Naive thymus-derived CD8-positive, alpha-beta T cell (primary cell): Measurements from ENCODE around the gene SACM1L. TPM values are rescaled to one million over a fixed set of nuclear protein-coding genes. Genes with fewer than 3 reads are reported as not detected.

Source experiments
- ATAC-seq, 2 donors: fragments of 150-1000 bp; cut with Tn5 transposase in 1 of 2; sonication (Bioruptor Pico), chemical (Tn5 transposase) in 1 of 2; 1 replicate in 1 of 2; 2 replicates in 1 of 2; pipeline ENCODE4 v1.10.0; 2021; ENCODE audit warnings: mild to moderate bottlenecking in 2 of 2, moderate library complexity in 2 of 2
- POLR2A ChIA-PET: fragments of 350-600 bp; sonication (Branson Sonifier 250); formaldehyde crosslinking; loops from one replicate; lab custom pipeline; 2021; ENCODE audit warnings: antibody characterized with exemption; lab: Charles Lee
- DNase-seq, 10 donors: peaks; one replicate each; pipeline versions ENCODE4 v3.0.0 to v3.0.0-alpha.2; 2020 to 2022
- H3K27ac Mint-ChIP-seq, 10 donors: one replicate each; pipeline ENCODE4 v1.8.0; 2020 to 2022; ENCODE audit warnings: mild to moderate bottlenecking in 10 of 10, mixed read lengths in 10 of 10, moderate library complexity in 4 of 10, inconsistent platforms in 1 of 10
- H3K27me3 Mint-ChIP-seq, 5 donors: one replicate each; pipeline ENCODE4 v1.8.0; 2021 to 2022; ENCODE audit warnings: mixed read lengths in 5 of 5
- H3K36me3 Mint-ChIP-seq, 3 donors: one replicate each; pipeline ENCODE4 v1.8.0; 2020 to 2022; ENCODE audit warnings: mixed read lengths in 3 of 3, mild to moderate bottlenecking in 2 of 3, inconsistent platforms in 1 of 3
- H3K4me1 Mint-ChIP-seq, 4 donors: one replicate each; pipeline ENCODE4 v1.8.0; 2021 to 2022; ENCODE audit warnings: mixed read lengths in 4 of 4
- H3K4me3 Mint-ChIP-seq, 10 donors: one replicate each; pipeline ENCODE4 v1.8.0; 2020 to 2022; ENCODE audit warnings: mild to moderate bottlenecking in 10 of 10, mixed read lengths in 10 of 10, moderate library complexity in 6 of 10, inconsistent platforms in 1 of 10
- H3K9me3 Mint-ChIP-seq, 9 donors: one replicate each; pipeline ENCODE4 v1.8.0; 2020 to 2022; ENCODE audit warnings: mixed read lengths in 9 of 9, mild to moderate bottlenecking in 3 of 9, inconsistent platforms in 1 of 9, moderate library complexity in 1 of 9
- polyA plus RNA-seq, 3 donors: library from polyadenylated mRNA; unstranded; fragments of 300-500 nt; fragmentation: Illumina TruSeq; gene quantifications; one replicate each; pipeline ENCODE4 v1.2.3, GENCODE V29; 2021
- total RNA-seq, 8 experiments: library from RNA in 2 of 8; stranded (reverse) in 2 of 8; gene quantifications; one replicate each; pipeline ENCODE4 v1.2.3 and lab custom pipeline; 2021 to 2026

The SACM1L gene, protein sequence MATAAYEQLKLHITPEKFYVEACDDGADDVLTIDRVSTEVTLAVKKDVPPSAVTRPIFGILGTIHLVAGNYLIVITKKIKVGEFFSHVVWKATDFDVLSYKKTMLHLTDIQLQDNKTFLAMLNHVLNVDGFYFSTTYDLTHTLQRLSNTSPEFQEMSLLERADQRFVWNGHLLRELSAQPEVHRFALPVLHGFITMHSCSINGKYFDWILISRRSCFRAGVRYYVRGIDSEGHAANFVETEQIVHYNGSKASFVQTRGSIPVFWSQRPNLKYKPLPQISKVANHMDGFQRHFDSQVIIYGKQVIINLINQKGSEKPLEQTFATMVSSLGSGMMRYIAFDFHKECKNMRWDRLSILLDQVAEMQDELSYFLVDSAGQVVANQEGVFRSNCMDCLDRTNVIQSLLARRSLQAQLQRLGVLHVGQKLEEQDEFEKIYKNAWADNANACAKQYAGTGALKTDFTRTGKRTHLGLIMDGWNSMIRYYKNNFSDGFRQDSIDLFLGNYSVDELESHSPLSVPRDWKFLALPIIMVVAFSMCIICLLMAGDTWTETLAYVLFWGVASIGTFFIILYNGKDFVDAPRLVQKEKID
- 10 to 100 TPM; 89.8 to 94.4 TPM for total RNA-seq
- 10 to 100 TPM; 18.8 to 30.3 (median 18.8) TPM for polyA plus RNA-seq
- 79.4 to 133 (median 109) reads per million in 6 experiments for total RNA-seq (lab: John Stamatoyannopoulos, UW)

DNA sequence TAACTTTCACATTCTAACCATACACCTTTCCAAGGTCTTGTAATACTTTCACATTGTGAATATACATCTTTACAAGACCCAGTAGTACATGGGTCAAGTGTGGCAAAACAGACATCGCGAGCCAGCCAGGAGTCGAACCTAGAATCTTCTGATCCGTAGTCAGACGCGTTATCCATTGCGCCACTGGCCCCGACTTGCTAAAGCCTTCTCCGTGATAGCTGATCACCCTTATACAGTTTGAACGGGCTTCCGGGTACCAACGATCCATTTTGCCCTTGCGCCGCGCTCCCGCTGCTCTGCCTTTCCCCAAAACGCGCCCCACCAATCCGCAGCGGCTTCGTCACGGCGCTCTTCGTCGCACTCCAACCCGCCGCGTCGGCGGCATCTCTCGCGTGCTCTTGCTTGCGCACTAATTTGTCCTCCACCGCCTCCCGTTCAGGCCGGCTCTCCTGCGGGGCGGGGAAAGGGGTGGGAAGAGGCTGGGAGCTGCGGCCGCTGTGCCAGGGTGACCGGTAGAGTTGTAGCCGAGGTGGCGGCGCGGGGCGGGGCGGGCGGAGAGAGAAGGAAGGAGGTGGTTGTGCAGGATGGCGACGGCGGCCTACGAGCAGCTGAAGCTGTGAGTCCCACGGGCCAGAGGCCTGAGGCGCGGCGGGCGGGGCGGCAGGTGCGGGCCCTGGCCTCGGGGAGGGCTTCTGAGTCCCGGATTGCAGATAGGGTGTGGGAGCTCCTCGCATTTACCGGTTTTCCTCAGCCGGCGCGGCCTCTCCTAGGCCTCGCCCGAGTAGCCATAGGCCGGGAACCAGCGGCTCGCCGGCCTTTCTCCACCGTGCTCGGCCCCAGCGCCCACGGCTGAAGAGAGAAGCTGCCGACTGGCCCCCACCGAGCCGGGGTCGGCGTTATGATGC is at the start of gene SACM1L:
SACM1L (plus strand) TSS at position 515 of the 905 bp plus-strand sequence; CDS start at position 585, 70 bp downstream.
- Mint-ChIP-seq H3K4me1 (peaks cover 28 to 70% (median 65%) of the 10 kb centered on the region in 4 donors), H3K36me3 (peaks cover 0 to 28% (median 6%) of the 10 kb centered on the region in 3 donors), H3K27ac (peak within 1 kb of the TSS; percentile 94 to 100 (median 98)), H3K4me3 (peak within 1 kb of the TSS; percentile 85 to 97 (median 93)), H3K9me3 (peaks cover 0 to 4% (median 0%) of the 10 kb centered on the region in 9 donors), H3K27me3 (peaks cover 0 to 3% (median 0%) of the 10 kb centered on the region in 5 donors)
- DNase-seq, result peak; percentile 89 to 97 (median 94)
- ATAC-seq, result peak; percentile 82 to 83
- POLR2A ChIA-PET, result interaction anchor here (0.9 to 4.5 kb wide), 12 partner anchors 10 to 1351 kb away, joined by 3 to 46 read pairs (median 6); partner anchors contain the start of genes LIMD1 and TCAIM

GRCh38 chr3:45640091-45640507 is 49.1 kb upstream of the SACM1L start:
- no peak for ATAC-seq
- peaks cover 0 to 51% (median 16%) of the 10 kb centered on the region in 3 donors for H3K36me3 Mint-ChIP-seq

GRCh38 chr3:45640724-45641361 is 48.4 kb upstream of the SACM1L start:
- Mint-ChIP-seq H3K36me3 (peaks cover 0 to 53% (median 16%) of the 10 kb centered on the region in 3 donors), H3K4me3 (no peak overlapping the region), H3K4me1 (peaks cover 4 to 15% (median 11%) of the 10 kb centered on the region in 4 donors), H3K9me3 (no peaks in the 10 kb centered on the region), H3K27me3 (no peaks in the 10 kb centered on the region), H3K27ac (peak overlapping the region in 1 of 10 donors; percentile 59)
- ATAC-seq (no peak), DNase-seq (no peak)
- POLR2A ChIA-PET, result no interaction called here

More at GRCh38 chr3:45640091-45640507, 49.1 kb upstream of the SACM1L start:
- Mint-ChIP-seq H3K9me3 (no peaks in the 10 kb centered on the region), H3K4me3 (no peak overlapping the region), H3K27ac (peak overlapping the region in 1 of 10 donors; percentile 89), H3K27me3 (no peaks in the 10 kb centered on the region), H3K4me1 (peaks cover 3 to 13% (median 9%) of the 10 kb centered on the region in 4 donors)
- no peak for DNase-seq
- POLR2A ChIA-PET, result no interaction called here

DNA sequence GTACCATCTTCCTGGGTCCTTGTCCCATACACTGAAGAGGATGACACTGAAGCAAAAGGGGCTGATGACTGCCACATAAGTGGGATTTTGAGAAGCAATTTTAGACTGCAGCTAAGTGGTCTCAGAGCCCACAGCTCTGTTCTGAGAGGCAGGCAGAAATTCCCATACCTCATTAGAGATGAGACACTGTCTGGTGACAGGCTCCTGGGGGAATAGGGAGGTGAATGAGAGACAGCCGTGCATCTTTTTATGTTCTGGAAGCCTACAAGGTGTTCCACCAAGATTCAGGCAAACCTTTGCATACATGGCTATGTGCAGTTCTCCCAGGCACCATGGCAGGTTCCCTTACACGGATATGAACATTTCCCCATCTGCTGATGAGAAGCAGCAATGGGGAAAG is 47.4 kb upstream of the SACM1L start:
- Mint-ChIP-seq H3K9me3 (no peaks in the 10 kb centered on the region), H3K36me3 (peaks cover 0 to 48% (median 11%) of the 10 kb centered on the region in 3 donors), H3K27ac (peak overlapping the region in 2 of 10 donors; percentile 15 to 56), H3K4me1 (peaks cover 4 to 18% (median 12%) of the 10 kb centered on the region in 4 donors), H3K27me3 (no peaks in the 10 kb centered on the region), H3K4me3 (no peak overlapping the region)
- ATAC-seq, result no peak
- POLR2A ChIA-PET, result no interaction called here
- no peak for DNase-seq

GRCh38 chr3:45642731-45643152 is 46.5 kb upstream of the SACM1L start:
- Mint-ChIP-seq H3K27me3 (no peaks in the 10 kb centered on the region), H3K27ac (no peak overlapping the region), H3K36me3 (peaks cover 2 to 47% (median 8%) of the 10 kb centered on the region in 3 donors), H3K9me3 (peaks cover 0 to under 1% (median 0%) of the 10 kb centered on the region in 9 donors), H3K4me3 (no peak overlapping the region), H3K4me1 (peaks cover 5 to 23% (median 12%) of the 10 kb centered on the region in 4 donors)
- DNase-seq (no peak), ATAC-seq (no peak)
- POLR2A ChIA-PET, result no interaction called here

DNA sequence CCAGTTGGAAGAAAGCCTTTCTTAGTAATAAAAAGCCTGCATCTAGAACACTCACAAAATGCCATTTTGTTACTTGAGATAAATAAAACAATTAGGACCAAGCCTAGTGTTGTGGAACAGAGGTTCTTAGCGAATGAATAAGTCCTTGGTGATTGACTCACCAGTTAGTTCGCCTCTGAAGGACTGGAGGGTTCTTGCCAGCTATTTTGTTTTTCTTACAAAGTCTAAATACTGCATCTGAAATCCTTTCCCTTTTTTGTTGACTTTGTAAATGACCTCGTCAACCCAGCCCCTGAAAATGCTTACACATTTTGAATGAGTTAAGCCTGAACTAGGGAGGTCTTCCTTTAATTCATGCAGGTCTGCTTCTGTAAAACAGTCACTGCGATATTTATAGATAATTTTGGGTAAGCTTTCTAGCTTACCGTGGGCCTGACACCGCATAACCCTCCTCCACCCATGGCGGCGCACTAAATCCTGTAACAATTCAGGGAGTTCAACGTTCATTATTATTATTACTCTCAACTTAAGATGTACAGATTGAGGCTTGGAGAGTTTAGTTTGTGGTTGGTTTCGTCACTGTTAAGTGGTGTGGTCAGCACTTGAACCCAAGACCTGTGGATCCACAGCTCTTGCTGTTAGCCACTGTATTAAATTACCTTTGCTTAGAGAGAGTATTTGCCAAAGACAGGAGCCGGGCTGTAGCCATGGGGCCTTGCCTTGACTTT is 45.0 kb upstream of the SACM1L start:
- H3K4me3 Mint-ChIP-seq, result no peak overlapping the region
- H3K36me3 Mint-ChIP-seq, result peaks cover 11 to 55% (median 17%) of the 10 kb centered on the region in 3 donors
- no peaks in the 10 kb centered on the region for H3K27me3 Mint-ChIP-seq
- H3K27ac Mint-ChIP-seq, result peak overlapping the region in 2 of 10 donors; percentile 42 to 45
- H3K9me3 Mint-ChIP-seq, result peaks cover 0 to 15% (median 7%) of the 10 kb centered on the region in 9 donors
- ATAC-seq, result no peak
- no peak for DNase-seq
- peaks cover 7 to 22% (median 12%) of the 10 kb centered on the region in 4 donors for H3K4me1 Mint-ChIP-seq
- POLR2A ChIA-PET, result no interaction called here

GRCh38 chr3:45644791-45645201 is 44.4 kb upstream of the SACM1L start:
- no peaks in the 10 kb centered on the region for H3K27me3 Mint-ChIP-seq
- DNase-seq (no peak), ATAC-seq (no peak)
- H3K4me3 Mint-ChIP-seq, result no peak overlapping the region
- peak overlapping the region in 1 of 10 donors; percentile 42 for H3K27ac Mint-ChIP-seq
- POLR2A ChIA-PET, result no interaction called here
- peaks cover 13 to 56% (median 18%) of the 10 kb centered on the region in 3 donors for H3K36me3 Mint-ChIP-seq
- H3K9me3 Mint-ChIP-seq, result peaks cover 0 to 18% (median 8%) of the 10 kb centered on the region in 9 donors
- peaks cover 6 to 21% (median 10%) of the 10 kb centered on the region in 4 donors for H3K4me1 Mint-ChIP-seq

GRCh38 chr3:45646051-45646585 is 43.1 kb upstream of the SACM1L start:
- Mint-ChIP-seq H3K4me1 (peaks cover 0 to 20% (median 10%) of the 10 kb centered on the region in 4 donors), H3K9me3 (peaks cover 0 to 21% (median 8%) of the 10 kb centered on the region in 9 donors), H3K36me3 (peaks cover 15 to 56% (median 28%) of the 10 kb centered on the region in 3 donors), H3K4me3 (no peak overlapping the region), H3K27ac (no peak overlapping the region), H3K27me3 (no peaks in the 10 kb centered on the region)
- ATAC-seq (no peak), DNase-seq (no peak)
- POLR2A ChIA-PET, result no interaction called here

DNA sequence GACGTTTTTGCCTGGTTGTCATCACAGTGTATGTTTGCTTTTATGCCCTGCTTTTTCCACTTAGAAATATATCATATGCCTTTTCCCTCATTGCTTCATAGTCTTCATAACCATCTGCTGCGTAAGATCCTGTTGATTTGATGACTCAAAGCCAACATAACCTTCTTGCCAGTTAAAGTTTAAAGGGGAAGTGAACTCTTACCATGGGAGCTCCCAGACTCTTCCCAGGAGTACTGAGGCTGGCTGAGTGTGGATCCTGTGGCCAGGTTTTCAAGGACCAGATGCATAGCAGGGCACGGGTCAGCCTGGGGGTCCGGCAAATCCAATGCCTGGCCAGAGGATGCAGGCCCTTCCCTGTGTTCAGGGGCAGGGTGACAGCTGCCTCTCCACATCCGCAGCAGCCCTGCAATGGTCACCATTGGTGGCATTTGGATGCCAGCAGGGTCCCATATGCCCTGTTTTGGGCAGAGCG is 42.0 kb upstream of the SACM1L start:
- Mint-ChIP-seq H3K9me3 (peaks cover 0 to 21% (median 8%) of the 10 kb centered on the region in 9 donors), H3K4me1 (peaks cover 0 to 22% (median 10%) of the 10 kb centered on the region in 4 donors), H3K4me3 (no peak overlapping the region), H3K27me3 (no peaks in the 10 kb centered on the region), H3K27ac (peak overlapping the region in 1 of 10 donors; percentile 28), H3K36me3 (peaks cover 15 to 59% (median 28%) of the 10 kb centered on the region in 3 donors)
- DNase-seq, result no peak
- ATAC-seq, result no peak
- POLR2A ChIA-PET, result no interaction called here

DNA sequence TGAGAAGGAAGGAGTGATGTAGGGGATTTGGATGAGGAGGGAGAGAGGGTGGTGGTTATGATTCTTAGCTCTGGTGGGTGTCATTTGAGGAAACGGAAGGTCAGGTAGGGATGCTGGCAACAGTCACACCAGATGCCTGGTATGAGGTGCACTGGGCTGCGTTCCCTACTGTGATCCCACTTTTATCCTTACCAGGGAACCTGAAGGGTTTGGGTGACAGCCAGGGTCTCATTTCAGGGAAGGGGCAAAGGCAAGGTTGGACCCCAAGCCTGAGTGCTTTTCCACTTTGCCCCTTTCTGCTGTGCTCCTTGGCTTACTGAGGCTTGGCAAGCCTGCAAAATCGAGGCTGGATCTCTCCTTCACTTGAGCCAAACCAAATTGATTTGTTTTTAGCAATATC is 36.0 kb upstream of the SACM1L start:
- peaks cover 0 to 18% (median 6%) of the 10 kb centered on the region in 9 donors for H3K9me3 Mint-ChIP-seq

More for the DNA sequence above, 36.0 kb upstream of the SACM1L start:
- H3K4me3 Mint-ChIP-seq, result no peak overlapping the region
- H3K36me3 Mint-ChIP-seq, result peaks cover 9 to 24% (median 18%) of the 10 kb centered on the region in 3 donors
- DNase-seq (no peak), ATAC-seq (no peak)
- POLR2A ChIA-PET, result interaction anchor here (0.7 kb wide), 1 partner anchor 405 kb away, joined by 5 read pairs; no protein-coding TSS in a partner anchor
- no peaks in the 10 kb centered on the region for H3K27me3 Mint-ChIP-seq
- H3K27ac Mint-ChIP-seq, result peak overlapping the region in 3 of 10 donors; percentile 21 to 55 (median 24)
- peaks cover 0 to 41% (median 8%) of the 10 kb centered on the region in 4 donors for H3K4me1 Mint-ChIP-seq
